Heart left ventricle (tissue), 16 donors: Measurements from ENCODE around the gene RRP8. TPM values are rescaled to one million over a fixed set of nuclear protein-coding genes. Genes with fewer than 3 reads are reported as not detected.

Experiments used
- ATAC-seq, 4 donors: fragments of 200-7000 bp; cut with Tn5 transposase; one replicate each; pipeline ENCODE4 v1.9.1; 2020 to 2022; ENCODE audit warnings: moderate library complexity in 4 of 4, mild to moderate bottlenecking in 3 of 4, moderate number of reproducible peaks in 1 of 4
- DNase-seq, 5 donors: peaks; one replicate each; pipeline ENCODE4 v3.0.0-alpha.2; 2020
- H3K27ac ChIP-seq, 12 donors: fragments of 200-600 bp; sonication (generic) in 4 of 12; one replicate each; pipeline versions ENCODE4 v1.5.0 to v1.8.0; 2016 to 2022; ENCODE audit warnings: mild to moderate bottlenecking in 2 of 12
- H3K27me3 ChIP-seq, 9 donors: fragments of 200-600 bp; sonication (generic) in 2 of 9; one replicate each; pipeline versions ENCODE4 v1.5.1 to v1.8.0; 2016 to 2022; ENCODE audit warnings: mild to moderate bottlenecking in 3 of 9
- H3K36me3 ChIP-seq, 9 donors: fragments of 200-600 bp; sonication (generic) in 2 of 9; one replicate each; pipeline versions ENCODE4 v1.5.0 to v1.8.0; 2018 to 2022; ENCODE audit warnings: mild to moderate bottlenecking in 2 of 9
- H3K4me1 ChIP-seq, 12 donors: fragments of 200-600 bp; sonication (generic) in 4 of 12; one replicate each; pipeline versions ENCODE4 v1.5.0 to v1.8.0; 2016 to 2022; ENCODE audit warnings: mild to moderate bottlenecking in 3 of 12
- H3K4me3 ChIP-seq, 12 donors: fragments of 200-600 bp; sonication (generic) in 4 of 12; one replicate each; pipeline versions ENCODE4 v1.5.0 to v1.8.0; 2017 to 2022; ENCODE audit warnings: mild to moderate bottlenecking in 9 of 12, moderate library complexity in 4 of 12
- H3K9me3 ChIP-seq, 12 donors: fragments of 200-600 bp; sonication (generic) in 4 of 12; one replicate each; pipeline versions ENCODE4 v1.5.0 to v1.8.0; 2016 to 2022; ENCODE audit warnings: mild to moderate bottlenecking in 1 of 12
- CTCF ChIP-seq, 12 donors: fragments of 200-600 bp; sonication (generic) in 4 of 12; IDR thresholded peaks; one replicate each; pipeline versions ENCODE4 v1.5.0 to v1.8.0; 2018 to 2022; ENCODE audit warnings: antibody characterized with exemption in 12 of 12, mild to moderate bottlenecking in 5 of 12
- POLR2A ChIP-seq, 2 donors: fragments of 450-650 bp; IDR thresholded peaks; one replicate each; pipeline ENCODE4 v1.6.1; 2017; ENCODE audit warnings: antibody characterized with exemption in 2 of 2, mild to moderate bottlenecking in 2 of 2, moderate library complexity in 2 of 2
- WGBS, 4 donors: extraction: QIAGEN DNeasy Blood & Tissue Kit in 2 of 4; methylation state at CpG; one replicate each; pipeline versions ENCODE4 v1.1.5 to v1.1.7; 2013 to 2018; 5-methylcytosine and 5-hydroxymethylcytosine counted together
- intact Hi-C, 10 donors: fragments of 100-400 bp; cut with DNase I; formaldehyde crosslinking; loops; one replicate each; pipeline versions ENCODE4 v1.11.1 to v1.14.2; 2022
- polyA plus RNA-seq, 2 donors: library from polyadenylated mRNA; stranded (reverse); fragments of 200-250 nt; gene quantifications; one replicate each; pipeline ENCODE4 v1.2.3, GENCODE V29; 2013
- total RNA-seq, 9 donors: library from RNA; depleted of rRNA in 2 of 9; stranded (reverse); fragments of >200 nt in 2 of 9; fragmentation: NEBNext Ultra II Directional in 3 of 9; extraction: Animal tissue kit (Norgen Biotek cat#: 25700) in 3 of 9; gene quantifications; one replicate each; pipeline versions ENCODE4 v1.1.0 to v1.2.4, GENCODE V29; 2016 to 2023
- donor health status: ischemic (EF 13 %, LVEDD 7.1; RV severe dilation, severe dysfunction).
- donor health status: healthy with polysubstance abuse.
- donor health status: DM: no; HTN: yes; CAD: no.
- donor health status: DM: no; HTN: no; CAD: no.
- donor health status: ischemic (EF 25% LVEDD 6.9; RV normal size, moderate dysfunction).
- donor health status: ischemic (EF 25% LVEDD 5.7; RV mildly dilated, moderate dysfunction).
- donor health status: healthy.
- donor health status: DM: yes; HTN: yes; CAD: no.
- donor health status: ischemic (EF 35%, LVEDD 5.7; RV mildly dilated, moderate dysfunction).
- donor health status: nonischemic (EF 11% LVEDD 7.7; RV severe dilation, severe dysfunction).
- donor health status: DM: yes; HTN: yes; CAD: no.
- donor health status: PGD.
- donor health status: ischemic (EF 29% LVEDD 5.4; RV normal size, mild dysfunction).
- donor health status: nonischemic (EF 23%, LVEDD 6.1; RV moderate dilation, normal function).

The RRP8 gene
- total and polyA plus RNA-seq, 11 donors = 11.2 to 23.5 (median 17.4) TPM

GRCh38 chr11:6557063-6557462, 46.4 kb downstream of the RRP8 start:
- DNase-seq (no peak), ATAC-seq (no peak)
- H3K4me1 ChIP-seq = peaks cover 0 to 18% (median 0%) of the 10 kb centered on the region in 12 donors
- H3K27ac ChIP-seq = no peak overlapping the region
- no peaks in the 10 kb centered on the region for H3K9me3 ChIP-seq
- H3K4me3 ChIP-seq = no peak overlapping the region
- TF ChIP-seq CTCF (IDR thresholded peaks at IDR 0.05) = no peak
- TF ChIP-seq POLR2A (IDR thresholded peaks at IDR 0.05) = no peak
- H3K36me3 ChIP-seq = peaks cover 0 to 3% (median 0%) of the 10 kb centered on the region in 9 donors
- WGBS, 4 donors = 93 to 99% (median 97%) methylated on average over 11 of the region's 11 CpGs
- intact Hi-C loops = loop anchor here in 1 of 10 donors (5.0 kb wide), 1 partner anchor 45 kb away; the partner anchor contains the start of genes ILK and RRP8
- no peaks in the 10 kb centered on the region for H3K27me3 ChIP-seq

GRCh38 chr11:6556139-6556949, 47.1 kb downstream of the RRP8 start:
- Histone ChIP-seq H3K4me1 (peaks cover 0 to 18% (median 0%) of the 10 kb centered on the region in 12 donors), H3K9me3 (no peaks in the 10 kb centered on the region), H3K27me3 (no peaks in the 10 kb centered on the region), H3K36me3 (peaks cover 0 to 3% (median 0%) of the 10 kb centered on the region in 9 donors), H3K27ac (no peak overlapping the region), H3K4me3 (no peak overlapping the region)
- TF ChIP-seq POLR2A (IDR thresholded peaks at IDR 0.05) = no peak
- no peak for TF ChIP-seq CTCF (IDR thresholded peaks at IDR 0.05)
- no peak for DNase-seq
- intact Hi-C loops = loop anchor here in 1 of 10 donors (5.0 kb wide), 1 partner anchor 46 kb away; the partner anchor contains the start of genes ILK and RRP8
- ATAC-seq = no peak
- 85 to 90% (median 88%) methylated on average over 10 to 11 of the region's 11 CpGs for WGBS, 4 donors

GRCh38 chr11:6554828-6555706, 48.3 kb downstream of the RRP8 start:
- no peaks in the 10 kb centered on the region for H3K27me3 ChIP-seq
- DNase-seq (no peak), ATAC-seq (no peak)
- WGBS, 4 donors = 81 to 87% (median 83%) methylated on average over 5 of the region's 5 CpGs
- no peaks in the 10 kb centered on the region for H3K9me3 ChIP-seq
- no peak for TF ChIP-seq POLR2A (IDR thresholded peaks at IDR 0.05)
- TF ChIP-seq CTCF (IDR thresholded peaks at IDR 0.05) = no peak
- no peak overlapping the region for H3K27ac ChIP-seq
- H3K4me3 ChIP-seq = no peak overlapping the region
- peaks cover 0 to 15% (median 0%) of the 10 kb centered on the region in 12 donors for H3K4me1 ChIP-seq
- no peaks in the 10 kb centered on the region for H3K36me3 ChIP-seq
- intact Hi-C loops = loop anchor here in 1 of 10 donors (5.0 kb wide), 1 partner anchor 47 kb away; the partner anchor contains the start of genes ILK and RRP8

GRCh38 chr11:6553634-6554033, 49.8 kb downstream of the RRP8 start:
- H3K4me3 ChIP-seq = no peak overlapping the region
- peaks cover 0 to 6% (median 0%) of the 10 kb centered on the region in 12 donors for H3K4me1 ChIP-seq
- peaks cover 0 to 3% (median 0%) of the 10 kb centered on the region in 9 donors for H3K36me3 ChIP-seq
- no peak for ATAC-seq
- no peak for DNase-seq
- H3K27me3 ChIP-seq = no peaks in the 10 kb centered on the region
- intact Hi-C loops = no loop called here
- H3K27ac ChIP-seq = no peak overlapping the region
- no peaks in the 10 kb centered on the region for H3K9me3 ChIP-seq
- TF ChIP-seq CTCF (IDR thresholded peaks at IDR 0.05) (no peak), POLR2A (IDR thresholded peaks at IDR 0.05) (no peak)
